Transverse colon (tissue), 4 donors: ENCODE data around the gene EIF5B. TPM values are rescaled to one million over a fixed set of nuclear protein-coding genes. Genes with fewer than 3 reads are reported as not detected.

Experiments used
- DNase-seq: peaks from one replicate; pipeline ENCODE4 v3.0.0-alpha.2; 2019
- H3K27ac ChIP-seq, 4 donors: fragments of 200-600 bp; sonication (generic); 2 replicates each; pipeline ENCODE4 v1.5.1; 2016 to 2018; ENCODE audit warnings: inconsistent platforms in 4 of 4
- H3K27me3 ChIP-seq: fragments of 200-600 bp; sonication (generic); 2 replicates; pipeline ENCODE4 v1.5.1; 2017; ENCODE audit warnings: inconsistent platforms
- H3K36me3 ChIP-seq, 4 donors: fragments of 200-600 bp; sonication (generic); 2 replicates each; pipeline ENCODE4 v1.5.1; 2017 to 2019; ENCODE audit warnings: inconsistent platforms in 4 of 4
- H3K4me1 ChIP-seq, 4 donors: fragments of 200-600 bp; sonication (generic); 2 replicates each; pipeline ENCODE4 v1.5.1; 2017 to 2020; ENCODE audit warnings: inconsistent platforms in 4 of 4
- H3K4me3 ChIP-seq, 4 donors: fragments of 200-600 bp; sonication (generic); 1 replicate in 1 of 4; 2 replicates in 3 of 4; pipeline versions ENCODE4 v1.5.1 to v1.6.1; 2017 to 2019; ENCODE audit warnings: inconsistent platforms in 4 of 4
- H3K9me3 ChIP-seq, 2 donors: fragments of 200-600 bp; sonication (generic); 2 replicates each; pipeline ENCODE4 v1.5.1; 2017 to 2019; ENCODE audit warnings: inconsistent platforms in 2 of 2
- CTCF ChIP-seq, 5 experiments: fragments of 200-600 bp in 3 of 5; fragments of 450-650 bp in 2 of 5; sonication (generic) in 3 of 5; IDR thresholded peaks; 1 replicate in 2 of 5; 2 replicates in 3 of 5; pipeline ENCODE4 v1.5.1; 2016 to 2017; ENCODE audit warnings: antibody characterized with exemption in 5 of 5, inconsistent platforms in 3 of 5, mild to moderate bottlenecking in 2 of 5, moderate library complexity in 1 of 5
- EP300 ChIP-seq: sonication (generic); formaldehyde crosslinking; IDR thresholded peaks from one replicate; pipeline ENCODE4 v1.6.1; 2017; ENCODE audit warnings: antibody characterized with exemption, low read depth
- POLR2A ChIP-seq: fragments of 450-650 bp; IDR thresholded peaks from one replicate; pipeline ENCODE4 v1.6.1; 2016; ENCODE audit warnings: antibody characterized with exemption, mild to moderate bottlenecking, moderate library complexity
- POLR2AphosphoS5 ChIP-seq, 3 donors: sonication (generic); formaldehyde crosslinking; IDR thresholded peaks; one replicate each; pipeline ENCODE4 v1.6.1; 2016; ENCODE audit warnings: antibody characterized with exemption in 3 of 3
- WGBS, 2 donors: methylation state at CpG; one replicate each; pipeline ENCODE4 v1.1.5; 2018; ENCODE audit warnings: low coverage in 1 of 2; 5-methylcytosine and 5-hydroxymethylcytosine counted together
- in situ Hi-C, 4 donors: fragments of 200-750 bp; cut with MboI; loops; one replicate each; pipeline versions ENCODE4 v1.15.0 to v1.15.1; 2017; ENCODE audit warnings: low sequenced_read_pairs in 3 of 4, low pct_ligation_motif_present in 1 of 4, low pct_unique_long_range_greater_than_20kb in 1 of 4
- intact Hi-C: fragments of 100-400 bp; cut with DNase I; formaldehyde crosslinking; loops from one replicate; pipeline ENCODE4 v1.15.1; 2023; ENCODE audit warnings: low total_unique reads
- total RNA-seq, 4 donors: library from RNA; depleted of rRNA; stranded (reverse); fragments of >200 nt; gene quantifications; one replicate each; pipeline ENCODE4 v1.1.0, GENCODE V29; 2016

EIF5B gene
- total RNA-seq, 4 donors from 2014 or later = 13.1 to 32.6 (median 20.6) TPM

- Histone ChIP-seq H3K27me3 (no peaks in the 10 kb centered on the region), H3K4me1 (peaks cover 0 to 10% (median 5%) of the 10 kb centered on the region in 4 donors), H3K4me3 (no peak overlapping the region), H3K27ac (no peak overlapping the region), H3K36me3 (peaks cover 0 to 19% (median 3%) of the 10 kb centered on the region in 4 donors), H3K9me3 (no peaks in the 10 kb centered on the region)
- no peak for TF ChIP-seq POLR2AphosphoS5 (IDR thresholded peaks at IDR 0.05)
- no peak for TF ChIP-seq EP300
- no peak for TF ChIP-seq POLR2A
- no peak for TF ChIP-seq CTCF (IDR thresholded peaks at IDR 0.05)
- in situ Hi-C loops (no loop called here), intact Hi-C loops (no loop called here)
- DNase-seq = no peak
- WGBS, 2 donors = 74 to 77% methylated on average over 2 of the region's 2 CpGs
Observed at GRCh38 chr2:99388892-99389291, 51.7 kb downstream of the EIF5B start.

GRCh38 chr2:99389371-99389770, 52.2 kb downstream of the EIF5B start:
- in situ Hi-C loops (no loop called here), intact Hi-C loops (no loop called here)
- no peak overlapping the region for H3K4me3 ChIP-seq
- H3K27me3 ChIP-seq = no peaks in the 10 kb centered on the region
- no peaks in the 10 kb centered on the region for H3K9me3 ChIP-seq
- H3K36me3 ChIP-seq = peaks cover 0 to 23% (median 6%) of the 10 kb centered on the region in 4 donors
- TF ChIP-seq POLR2AphosphoS5 (IDR thresholded peaks at IDR 0.05) (no peak), POLR2A (no peak), CTCF (IDR thresholded peaks at IDR 0.05) (no peak), EP300 (no peak)
- H3K4me1 ChIP-seq = peaks cover 0 to 10% (median 5%) of the 10 kb centered on the region in 4 donors
- WGBS, 2 donors = 44 to 73% methylated on average over 2 of the region's 2 CpGs
- H3K27ac ChIP-seq = no peak overlapping the region
- no peak for DNase-seq

- peaks cover 0 to 10% (median 5%) of the 10 kb centered on the region in 4 donors for H3K4me1 ChIP-seq
- intact Hi-C loops (no loop called here), in situ Hi-C loops (no loop called here)
- TF ChIP-seq EP300 = no peak
- no peak for TF ChIP-seq CTCF (IDR thresholded peaks at IDR 0.05)
- TF ChIP-seq POLR2A = no peak
- no peak for TF ChIP-seq POLR2AphosphoS5 (IDR thresholded peaks at IDR 0.05)
- H3K27me3 ChIP-seq = no peaks in the 10 kb centered on the region
- DNase-seq = no peak
- H3K27ac ChIP-seq = no peak overlapping the region
- H3K9me3 ChIP-seq = no peaks in the 10 kb centered on the region
- peaks cover 0 to 27% (median 8%) of the 10 kb centered on the region in 4 donors for H3K36me3 ChIP-seq
- no peak overlapping the region for H3K4me3 ChIP-seq
- 77 to 83% methylated on average over 3 of the region's 3 CpGs for WGBS, 2 donors
Observed at GRCh38 chr2:99389946-99390345, 52.8 kb downstream of the EIF5B start.

GRCh38 chr2:99395589-99396130, 58.5 kb downstream of the EIF5B start:
- Histone ChIP-seq H3K36me3 (peaks cover 0 to 45% (median 21%) of the 10 kb centered on the region in 4 donors), H3K27ac (no peak overlapping the region), H3K4me3 (no peak overlapping the region), H3K27me3 (no peaks in the 10 kb centered on the region), H3K9me3 (no peaks in the 10 kb centered on the region), H3K4me1 (peaks cover 0 to 10% (median 5%) of the 10 kb centered on the region in 4 donors)
- in situ Hi-C loops = no loop called here
- DNase-seq = no peak
- 93 to 94% methylated on average over 2 to 3 of the region's 3 CpGs for WGBS, 2 donors
- intact Hi-C loops = no loop called here
- no peak for TF ChIP-seq POLR2AphosphoS5 (IDR thresholded peaks at IDR 0.05)
- TF ChIP-seq POLR2A = no peak
- no peak for TF ChIP-seq EP300
- TF ChIP-seq CTCF (IDR thresholded peaks at IDR 0.05) = no peak
